Common myeloid progenitor, CD34-positive (primary cell): Measurements from ENCODE around the gene PHACTR4.

Source experiments
- CTCF ChIA-PET: fragments of 350-600 bp; sonication (Branson Sonifier 250); formaldehyde crosslinking; loops from one replicate; lab custom pipeline; 2021; ENCODE audit warnings: antibody characterized with exemption; lab: Charles Lee
- POLR2A ChIA-PET: fragments of 350-600 bp; sonication (Branson Sonifier 250); formaldehyde crosslinking; loops from one replicate; lab custom pipeline; 2021; ENCODE audit warnings: antibody characterized with exemption; lab: Charles Lee
- DNase-seq, 3 donors: peaks; one replicate each; pipeline versions ENCODE4 v3.0.0 to v3.0.0-alpha.2; 2013
- H3K27ac ChIP-seq, 2 experiments: 1 replicate in 1 of 2; 2 replicates in 1 of 2; pipeline ENCODE4 v1.7.0; 2013; ENCODE audit warnings: inconsistent platforms in 2 of 2, low read length in 2 of 2, mild to moderate bottlenecking in 2 of 2, low read depth in 1 of 2, moderate library complexity in 1 of 2; ENCODE audit not compliant: severe bottlenecking in 2 of 2, insufficient read depth in 1 of 2, poor library complexity in 1 of 2
- H3K27me3 ChIP-seq, 5 experiments: replicated peaks in 2 of 5; 1 replicate in 3 of 5; 2 replicates in 2 of 5; pipeline versions ENCODE4 v1.6.1 to v1.7.0; 2013; ENCODE audit warnings: low read length in 4 of 5, mild to moderate bottlenecking in 2 of 5, moderate library complexity in 2 of 5, inconsistent platforms in 1 of 5; ENCODE audit not compliant: insufficient read depth in 5 of 5, control insufficient read depth in 4 of 5
- H3K36me3 ChIP-seq, 4 experiments: 1 replicate in 2 of 4; 2 replicates in 2 of 4; pipeline versions ENCODE4 v1.6.1 to v1.7.0; 2013; ENCODE audit warnings: low read length in 3 of 4, control low read depth in 1 of 4, mild to moderate bottlenecking in 1 of 4; ENCODE audit not compliant: control insufficient read depth in 4 of 4, insufficient read depth in 4 of 4
- H3K4me1 ChIP-seq, 4 experiments: 1 replicate in 3 of 4; 2 replicates in 1 of 4; pipeline versions ENCODE4 v1.6.1 to v1.7.1; 2013; ENCODE audit warnings: low read length in 3 of 4, mild to moderate bottlenecking in 3 of 4, control low read depth in 1 of 4, inconsistent platforms in 1 of 4, moderate library complexity in 1 of 4; ENCODE audit not compliant: control insufficient read depth in 4 of 4, insufficient read depth in 4 of 4; ENCODE audit errors: control extremely low read depth in 1 of 4
- H3K4me3 ChIP-seq, 7 experiments: 1 replicate in 4 of 7; 2 replicates in 3 of 7; pipeline versions ENCODE4 v1.5.1 to v1.7.0; 2013; ENCODE audit warnings: mild to moderate bottlenecking in 7 of 7, low read length in 6 of 7, moderate library complexity in 6 of 7, inconsistent platforms in 2 of 7, low read depth in 2 of 7, control low read depth in 1 of 7; ENCODE audit not compliant: insufficient read depth in 4 of 7, control insufficient read depth in 1 of 7; ENCODE audit errors: extremely low read depth in 1 of 7
- H3K9me3 ChIP-seq, 5 experiments: 1 replicate in 4 of 5; 2 replicates in 1 of 5; pipeline versions ENCODE4 v1.6.1 to v1.7.1; 2013; ENCODE audit warnings: low read length in 4 of 5, mild to moderate bottlenecking in 2 of 5, inconsistent platforms in 1 of 5, low read depth in 1 of 5, moderate library complexity in 1 of 5; ENCODE audit not compliant: control insufficient read depth in 4 of 5, insufficient read depth in 2 of 5; ENCODE audit errors: control extremely low read depth in 1 of 5
- WGBS: methylation state at CpG from one replicate; pipeline ENCODE4 v1.1.5; 2013; ENCODE audit not compliant: insufficient coverage; 5-methylcytosine and 5-hydroxymethylcytosine counted together

PHACTR4 gene

DNA sequence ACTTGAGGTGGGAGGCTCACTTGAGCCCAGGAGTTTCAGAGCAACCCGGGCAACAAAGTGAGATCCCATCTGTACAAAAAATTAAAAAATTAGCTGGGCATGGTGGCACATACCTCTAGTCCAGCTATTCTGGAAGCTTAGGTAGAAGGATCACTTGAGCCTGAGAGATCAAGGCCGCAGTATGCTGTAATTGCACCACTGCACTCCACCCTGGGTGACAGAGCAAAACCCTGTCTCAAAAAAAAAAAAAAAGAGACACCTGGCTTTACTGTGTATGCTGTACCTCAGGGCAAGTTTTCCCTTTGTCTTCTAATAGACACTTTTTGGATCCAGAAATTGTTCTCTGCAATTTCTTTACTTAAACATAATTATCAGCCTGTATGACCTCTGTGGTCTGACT, 113.2 kb downstream of the PHACTR4 start:
- Histone ChIP-seq H3K36me3 (peaks cover 13 to 71% (median 38%) of the 10 kb centered on the region in 4 experiments), H3K4me3 (no peak overlapping the region), H3K9me3 (no peaks in the 10 kb centered on the region), H3K27me3 (no peaks in the 10 kb centered on the region), H3K27ac (no peak overlapping the region), H3K4me1 (no peaks in the 10 kb centered on the region)
- DNase-seq, result no peak
- ChIA-PET CTCF (interaction anchor here (1.3 kb wide), 1 partner anchor 120 kb away, joined by 3 read pairs; no protein-coding TSS in a partner anchor), POLR2A (no interaction called here)
- WGBS, result 100% methylated on average over 2 of the region's 2 CpGs

DNA sequence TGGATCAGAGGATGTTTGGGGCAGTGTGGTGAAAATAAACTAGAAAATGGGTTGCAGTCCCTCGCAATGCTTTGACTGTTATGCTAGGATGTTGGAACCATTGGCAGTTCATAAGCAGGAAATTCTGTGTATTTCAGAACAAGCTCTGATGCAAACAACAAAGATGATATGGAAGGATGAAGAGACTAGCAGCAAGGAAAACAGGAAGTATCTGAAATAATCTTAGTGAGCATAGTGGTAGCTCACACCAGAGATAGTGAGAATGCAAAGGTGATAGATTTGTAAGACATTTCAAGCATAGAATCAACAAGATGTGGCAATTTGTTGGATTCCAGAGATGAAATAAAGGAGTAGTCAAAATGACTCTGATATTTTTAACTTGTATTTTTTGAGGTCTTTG, 125.2 kb downstream of the PHACTR4 start:
- no peaks in the 10 kb centered on the region for H3K4me1 ChIP-seq
- H3K27me3 ChIP-seq, result no peaks in the 10 kb centered on the region
- DNase-seq, result no peak
- H3K36me3 ChIP-seq, result peaks cover 3 to 75% (median 38%) of the 10 kb centered on the region in 4 experiments
- H3K27ac ChIP-seq, result peak overlapping the region in 1 of 2 experiments; percentile 18
- no peak overlapping the region for H3K4me3 ChIP-seq
- POLR2A ChIA-PET, result interaction anchor here (0.7 to 0.9 kb wide), 2 partner anchors 11 to 18 kb away, joined by 3 to 4 read pairs; partner anchors contain the start of gene RCC1
- H3K9me3 ChIP-seq, result no peaks in the 10 kb centered on the region
- CTCF ChIA-PET, result interaction anchor here (0.6 to 2.4 kb wide), 5 partner anchors 13 to 250 kb away, joined by 3 to 6 read pairs (median 3); no protein-coding TSS in a partner anchor
- 100% methylated on average over 1 of the region's 1 CpG for WGBS

DNA sequence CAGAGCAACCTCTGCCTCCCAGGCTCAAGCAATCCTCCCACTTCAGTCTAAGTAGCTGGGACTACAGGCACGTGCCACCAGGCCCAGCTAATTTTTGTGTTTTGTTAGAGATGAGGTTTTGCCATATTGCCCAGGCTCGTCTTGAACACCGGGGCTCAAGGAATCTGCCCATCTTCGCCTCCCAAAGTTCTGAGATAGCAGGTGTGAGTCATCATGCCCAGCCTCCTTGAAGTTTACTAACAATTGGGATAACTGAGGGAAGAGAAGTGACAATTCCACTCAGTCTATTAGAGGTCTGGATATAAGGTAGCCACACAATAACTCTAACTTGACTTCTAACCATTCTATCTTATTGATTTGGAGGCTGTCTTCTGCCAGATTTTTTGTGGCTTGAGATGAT, 130.0 kb downstream of the PHACTR4 start:
- no CpG with 5 or more reads among the region's 4 CpGs for WGBS
- Histone ChIP-seq H3K27ac (no peak overlapping the region), H3K9me3 (no peaks in the 10 kb centered on the region), H3K27me3 (no peaks in the 10 kb centered on the region), H3K4me3 (no peak overlapping the region), H3K36me3 (peaks cover 0 to 33% (median 19%) of the 10 kb centered on the region in 4 experiments), H3K4me1 (no peaks in the 10 kb centered on the region)
- DNase-seq, result no peak
- POLR2A ChIA-PET, result no interaction called here
- CTCF ChIA-PET, result interaction anchor here (1.0 kb wide), 1 partner anchor 92 kb away, joined by 3 read pairs; no protein-coding TSS in a partner anchor

DNA sequence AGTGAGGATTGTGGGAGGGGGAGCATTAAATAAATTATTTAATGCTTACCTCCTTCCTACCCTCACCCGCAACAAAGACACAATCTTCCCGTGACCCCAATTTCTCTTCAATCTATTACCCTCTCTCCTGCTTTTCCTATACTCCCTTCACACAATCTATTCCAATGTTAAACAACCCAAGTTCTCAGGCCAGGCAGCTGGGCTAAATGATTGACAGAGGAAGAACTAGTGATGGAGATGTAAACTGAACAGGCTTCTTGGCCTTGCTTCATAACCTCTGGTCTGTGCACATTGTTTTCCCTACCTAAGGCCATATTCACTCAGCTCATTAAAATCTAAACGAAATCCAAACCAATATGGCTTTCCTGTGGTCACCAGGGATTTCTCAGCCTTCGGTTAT, 132.4 kb downstream of the PHACTR4 start:
- Histone ChIP-seq H3K27me3 (no peaks in the 10 kb centered on the region), H3K36me3 (peaks cover 0 to 13% (median 12%) of the 10 kb centered on the region in 4 experiments), H3K4me1 (peaks cover 0 to 7% (median 1%) of the 10 kb centered on the region in 4 experiments), H3K4me3 (no peak overlapping the region), H3K27ac (no peak overlapping the region), H3K9me3 (no peaks in the 10 kb centered on the region)
- POLR2A ChIA-PET, result no interaction called here
- DNase-seq, result no peak
- 81% methylated on average over 2 of the region's 4 CpGs for WGBS
- CTCF ChIA-PET, result interaction anchor here (1.7 kb wide), 1 partner anchor 92 kb away, joined by 4 read pairs; no protein-coding TSS in a partner anchor

DNA sequence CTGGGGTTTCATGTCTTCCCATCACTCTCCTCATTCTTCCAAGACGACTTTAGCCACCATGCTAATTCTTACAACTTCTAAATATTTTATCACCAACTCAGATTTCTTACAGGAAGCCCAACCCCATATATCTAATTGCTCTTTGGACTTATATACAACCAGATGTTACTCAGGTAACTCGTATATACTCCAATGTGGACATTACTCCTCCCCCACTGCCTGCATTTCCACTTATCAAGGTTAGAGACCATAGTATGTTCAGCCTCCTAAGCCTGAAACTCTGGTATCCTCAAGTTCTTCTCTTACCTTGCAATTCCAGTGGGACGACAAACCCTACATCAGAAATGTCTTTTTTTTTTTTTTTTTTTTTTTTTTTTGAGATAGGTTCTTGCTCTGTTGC, 133.6 kb downstream of the PHACTR4 start:
- POLR2A ChIA-PET, result interaction anchor here (0.6 kb wide), 1 partner anchor 127 kb away, joined by 3 read pairs; no protein-coding TSS in a partner anchor
- H3K36me3 ChIP-seq, result peaks cover 0 to 19% (median 12%) of the 10 kb centered on the region in 4 experiments
- no peak for DNase-seq
- H3K27ac ChIP-seq, result no peak overlapping the region
- CTCF ChIA-PET, result interaction anchor here (0.8 to 1.7 kb wide), 2 partner anchors 16 to 93 kb away, joined by 3 to 4 read pairs; no protein-coding TSS in a partner anchor
- no peaks in the 10 kb centered on the region for H3K9me3 ChIP-seq
- no peaks in the 10 kb centered on the region for H3K27me3 ChIP-seq
- H3K4me1 ChIP-seq, result peaks cover 3 to 19% (median 11%) of the 10 kb centered on the region in 4 experiments
- no peak overlapping the region for H3K4me3 ChIP-seq
- WGBS, result 79% methylated on average over 2 of the region's 3 CpGs

DNA sequence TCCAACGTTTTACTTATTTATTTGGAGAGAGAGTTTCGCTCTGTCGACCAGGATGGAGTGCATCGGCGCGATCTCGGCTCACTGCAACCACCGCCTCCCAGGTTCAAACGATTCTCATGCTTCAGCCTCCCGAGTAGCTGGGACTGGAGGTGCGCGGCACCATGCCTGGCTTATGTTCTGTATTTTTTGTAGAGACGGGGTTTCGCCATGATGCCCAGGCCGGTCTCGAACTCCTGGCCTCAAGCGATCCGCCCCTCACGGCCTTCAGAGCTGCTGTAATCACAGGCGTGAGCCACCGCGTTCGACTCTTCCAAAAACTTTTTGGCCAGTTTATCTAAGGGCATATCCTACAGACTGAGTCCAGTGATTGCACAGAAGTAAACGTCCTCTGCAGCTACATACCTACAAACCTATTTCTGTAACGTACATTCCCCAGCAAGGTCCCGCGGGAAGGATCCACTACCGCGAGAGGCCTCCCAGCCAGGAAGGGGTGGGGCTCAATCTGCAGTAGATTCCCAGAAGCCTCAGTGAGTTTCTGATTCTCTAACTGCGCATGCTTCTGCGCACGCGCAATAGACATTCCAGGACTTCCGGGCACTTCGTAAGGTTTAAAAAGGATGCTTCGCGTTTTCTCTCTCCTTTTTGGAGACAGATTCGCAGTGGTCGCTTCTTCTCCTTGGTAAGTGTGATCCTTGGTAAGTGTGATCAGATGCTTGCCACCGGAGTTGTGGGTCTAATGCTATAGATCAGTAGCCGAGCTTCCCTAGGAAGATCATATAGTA, 136.1 kb downstream of the PHACTR4 start, which contains the start of gene RCC1:
RCC1 (plus strand) TSS at position 638 of the 782 bp plus-strand sequence. CDS start 23,824 bp downstream, outside the sequence.
- Histone ChIP-seq H3K4me1 (peaks cover 28 to 43% (median 34%) of the 10 kb centered on the region in 4 experiments), H3K27me3 (no peaks in the 10 kb centered on the region), H3K27ac (peak within 1 kb of the TSS; percentile 87 to 95), H3K9me3 (no peaks in the 10 kb centered on the region), H3K36me3 (peaks cover 14 to 41% (median 30%) of the 10 kb centered on the region in 4 experiments), H3K4me3 (peak within 1 kb of the TSS; percentile 77 to 99 (median 97))
- POLR2A ChIA-PET, result interaction anchor here (0.6 to 1.7 kb wide), 5 partner anchors 11 to 372 kb away, joined by 3 to 8 read pairs (median 3); no protein-coding TSS in a partner anchor
- peak; percentile 98 to 99 (median 98) for DNase-seq
- CTCF ChIA-PET, result interaction anchor here (1.6 kb wide), 1 partner anchor 17 kb away, joined by 3 read pairs; no protein-coding TSS in a partner anchor
- 0% methylated on average over 26 of the region's 41 CpGs for WGBS
